ENCODE measurements around the gene CCDC12.

The CCDC12 gene

DNA sequence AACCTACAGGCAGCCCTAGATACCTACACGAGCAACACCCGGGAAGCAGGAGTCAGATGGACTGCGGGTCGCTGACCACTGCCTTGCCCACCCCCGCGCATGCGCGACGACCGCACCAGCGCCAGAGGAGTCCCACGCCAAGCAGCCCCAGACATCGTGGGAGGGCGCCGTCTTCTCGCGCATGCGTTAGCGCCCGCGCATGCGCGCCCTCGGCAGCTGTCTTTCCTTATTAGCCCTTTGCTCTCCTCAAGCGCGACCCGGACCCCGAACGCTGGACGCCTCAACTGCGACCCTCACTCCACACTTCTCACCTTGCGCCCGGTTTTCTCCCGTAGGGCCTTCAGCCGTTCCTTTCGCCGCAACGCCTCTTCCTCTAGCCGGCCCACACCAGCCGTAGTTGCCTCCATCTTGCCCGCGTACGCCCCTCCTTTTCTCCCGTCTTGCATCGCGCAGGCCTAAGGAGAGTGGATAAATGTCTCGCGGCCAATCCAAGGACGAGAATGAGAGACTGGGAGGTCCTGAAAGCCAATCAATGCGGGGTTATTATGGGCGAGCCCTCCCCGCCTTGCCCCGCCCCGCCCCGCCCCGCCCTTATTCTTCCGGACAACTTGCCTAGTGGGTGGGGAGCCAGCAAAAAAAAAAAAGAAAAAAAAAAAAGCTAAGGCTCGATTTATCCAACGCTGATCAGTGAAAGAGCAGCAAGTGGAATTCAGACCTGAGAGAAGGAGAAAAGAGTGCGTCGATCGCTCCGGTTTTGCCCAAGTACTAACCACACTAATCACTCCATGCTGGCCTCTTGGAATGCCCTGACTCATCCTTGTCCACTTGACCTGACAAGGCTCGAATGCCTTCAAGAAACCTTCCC lies at the start of gene CCDC12:
TSS of gene CCDC12 (minus strand) at position 420 of the 865 bp plus-strand sequence. CDS start at position 407, 13 bp downstream.
- peak; percentile 94 for DNase-seq

- no peak for DNase-seq
Observed at GRCh38 chr3:47024932-47025331, 48.4 kb upstream of the CCDC12 start.

GRCh38 chr3:47022641-47023071 lies 46.1 kb upstream of the CCDC12 start:
- DNase-seq = no peak

DNA sequence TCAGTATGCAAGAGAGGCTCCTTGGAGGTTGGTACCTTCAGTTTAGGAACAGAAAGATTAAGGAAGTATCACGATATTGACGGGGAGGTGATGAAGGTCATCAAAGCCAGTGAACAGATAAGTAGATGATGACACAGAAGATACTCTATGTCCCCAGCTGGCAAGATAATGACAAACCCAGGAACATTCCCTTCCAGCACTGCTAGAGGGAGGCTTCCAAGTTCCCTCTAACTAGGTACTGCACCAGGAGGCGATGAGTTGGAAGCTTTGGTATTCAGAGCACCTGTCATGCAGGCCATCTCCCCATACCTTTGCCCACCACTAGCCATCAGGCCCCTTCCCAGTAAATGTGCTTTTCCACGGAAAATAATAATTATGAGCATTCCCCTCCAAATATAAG lies 43.8 kb upstream of the CCDC12 start:
- no peak for DNase-seq

DNA sequence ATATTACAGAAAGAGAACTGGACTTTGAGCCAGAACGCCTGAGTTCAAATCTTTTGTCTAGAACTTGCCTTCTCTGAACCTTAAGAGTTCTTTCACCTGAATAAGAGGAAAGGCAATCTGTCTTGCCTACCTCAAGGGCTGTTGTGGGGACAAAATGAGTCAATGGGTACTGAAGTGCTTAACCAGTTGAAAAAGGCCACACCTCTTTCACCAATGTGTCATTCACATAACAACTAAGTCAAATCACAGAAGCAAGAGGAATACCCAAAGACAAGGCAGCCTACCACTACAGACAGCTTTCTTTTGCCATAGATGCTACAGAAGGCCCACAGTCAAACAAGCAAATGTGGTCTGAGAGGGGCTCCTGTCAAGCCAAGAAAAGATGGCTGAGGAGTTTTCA lies 42.7 kb upstream of the CCDC12 start:
- peak; percentile 28 for DNase-seq

- DNase-seq = no peak
Observed at GRCh38 chr3:47018269-47018611, 41.7 kb upstream of the CCDC12 start.

DNA sequence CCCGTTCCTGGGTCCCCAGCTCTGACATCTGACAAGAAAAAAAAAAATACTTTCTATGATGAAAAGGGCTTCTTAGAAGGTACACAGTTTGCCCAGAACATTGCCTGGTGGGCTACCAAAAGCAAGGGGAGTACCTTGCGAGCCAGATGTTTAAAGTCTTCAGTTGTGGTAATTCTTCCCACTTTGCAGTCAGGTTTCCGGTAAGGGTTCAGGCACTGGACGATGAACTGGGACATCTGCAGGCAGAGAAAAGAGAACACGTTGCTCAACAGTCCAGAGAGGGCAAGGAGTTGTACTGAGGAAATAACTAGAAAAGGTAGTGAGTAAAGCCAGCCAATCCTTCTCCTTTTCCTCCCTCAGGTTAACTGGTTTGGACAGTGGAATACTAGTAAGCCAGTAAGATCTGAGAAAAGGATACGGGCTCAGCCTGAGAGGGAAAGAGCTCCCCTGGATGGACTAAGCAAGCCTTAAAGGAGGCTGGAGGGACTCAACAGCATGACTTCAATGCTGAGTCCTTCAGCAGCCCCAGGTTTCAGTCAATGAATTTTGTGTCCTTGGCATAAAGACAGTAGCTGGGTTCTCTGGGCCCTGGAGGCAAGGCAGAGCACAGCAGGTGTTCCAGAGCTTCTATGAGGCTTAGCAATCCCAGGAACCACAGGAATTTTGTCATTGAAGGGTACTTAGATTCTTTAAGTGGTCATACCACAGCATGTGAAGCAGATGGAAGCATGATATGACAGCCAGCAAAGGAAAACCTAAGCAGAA lies 41.1 kb upstream of the CCDC12 start:
- no peak for DNase-seq

DNA sequence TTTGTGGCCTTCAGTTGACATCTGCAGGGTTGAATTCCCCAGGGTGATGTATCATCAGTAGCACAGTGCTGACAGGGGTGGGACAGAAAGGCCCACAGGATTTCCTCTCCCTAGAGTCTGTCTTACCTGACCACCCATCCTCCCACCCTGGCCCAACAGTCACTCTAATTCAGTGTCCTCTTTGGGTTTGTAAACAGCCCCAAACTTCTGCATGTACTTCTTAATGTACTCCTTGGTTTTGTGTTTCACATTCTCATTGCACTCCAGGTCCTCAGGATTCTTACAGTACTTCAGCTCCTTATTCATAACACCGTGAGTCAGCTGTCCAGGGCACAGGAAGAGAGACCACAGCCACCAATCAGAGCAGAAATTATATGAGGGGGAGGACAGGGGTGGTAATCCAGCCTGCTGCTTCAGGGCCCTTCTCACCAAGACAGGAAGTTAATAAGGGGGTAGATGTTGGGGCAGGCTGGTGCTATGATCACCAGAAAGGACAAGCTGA lies 40.4 kb upstream of the CCDC12 start:
- DNase-seq = peak; percentile 30

DNA sequence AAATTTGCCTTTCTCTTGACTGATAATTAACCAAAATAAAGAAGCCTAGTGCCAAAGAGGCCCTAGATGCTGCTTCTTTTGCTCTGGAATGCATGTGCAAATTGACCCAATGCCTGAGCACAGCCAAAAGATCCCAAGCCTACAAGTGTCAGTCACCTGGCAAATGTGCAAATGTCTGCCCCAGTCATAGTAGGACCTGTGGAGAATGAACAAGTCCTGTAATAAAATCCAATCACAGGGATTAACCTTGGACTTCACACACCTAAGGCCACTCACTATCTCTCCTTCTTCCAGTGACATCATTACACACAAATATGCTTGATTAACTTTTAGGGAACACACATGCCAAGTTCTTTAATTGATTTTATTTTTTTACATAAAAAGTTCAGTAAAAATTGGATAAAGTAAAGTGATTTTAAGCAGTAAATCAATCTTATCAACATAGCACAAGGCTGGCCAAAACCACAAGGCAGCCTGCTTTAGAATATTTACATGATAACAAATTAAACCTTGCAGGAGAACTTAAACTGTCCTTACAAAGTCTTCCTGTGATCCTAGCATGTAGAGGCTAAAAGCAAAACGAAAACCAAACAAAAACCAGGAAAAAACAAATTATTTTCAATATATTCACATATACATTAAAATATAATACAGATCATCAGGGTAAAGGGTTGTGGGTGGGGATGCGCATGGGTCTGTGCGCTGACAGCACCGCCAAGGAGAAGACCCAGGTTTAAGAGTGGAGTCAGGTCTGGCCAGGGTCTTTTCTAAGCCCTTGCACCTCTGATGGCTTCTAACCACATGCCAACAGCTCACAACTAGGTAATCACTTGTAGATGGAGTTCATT lies 39.8 kb upstream of the CCDC12 start:
- DNase-seq = no peak

DNA sequence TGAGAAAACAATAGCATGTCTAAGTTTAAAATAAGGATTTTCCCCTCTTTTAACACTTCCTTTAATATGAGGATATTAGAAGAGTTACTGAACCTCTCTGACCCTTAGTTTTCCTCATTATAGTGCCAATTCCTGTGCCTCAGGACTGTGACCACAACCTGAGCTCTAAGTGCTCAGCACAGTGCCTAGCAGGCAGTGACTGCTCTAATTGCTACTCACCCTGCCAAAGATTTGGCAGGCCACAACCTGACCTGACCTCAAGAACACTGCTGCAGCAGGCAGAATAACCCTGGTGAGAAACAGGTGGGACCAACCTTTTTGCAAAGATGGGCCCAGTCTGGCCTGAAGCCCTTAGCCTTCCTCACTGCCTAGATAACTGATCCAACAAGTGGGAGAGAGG lies 38.6 kb upstream of the CCDC12 start:
- no peak for DNase-seq

DNA sequence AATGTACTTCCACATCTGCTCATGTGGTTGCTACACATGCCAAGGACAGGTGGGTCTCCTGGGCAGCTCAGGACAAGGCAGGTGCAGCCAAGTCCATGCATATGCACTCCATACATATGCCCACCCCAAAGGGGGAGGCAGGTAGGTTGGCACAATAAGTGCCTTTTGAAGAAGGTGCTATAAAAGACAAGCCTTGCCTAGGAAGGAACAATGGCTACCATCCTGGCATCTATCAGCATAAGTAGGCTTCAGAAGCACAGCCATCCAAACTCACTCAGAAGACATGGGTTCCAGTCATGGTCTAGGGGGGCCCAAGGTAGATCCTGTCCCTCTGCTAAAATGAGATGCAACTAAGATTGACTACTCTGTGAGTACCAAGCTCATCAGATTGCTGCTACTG lies 37.5 kb upstream of the CCDC12 start:
- no peak for DNase-seq

- DNase-seq = no peak
Observed at GRCh38 chr3:47013231-47013630, 36.7 kb upstream of the CCDC12 start.

- DNase-seq = no peak
Observed at GRCh38 chr3:47012342-47013230, 36.0 kb upstream of the CCDC12 start.

DNA sequence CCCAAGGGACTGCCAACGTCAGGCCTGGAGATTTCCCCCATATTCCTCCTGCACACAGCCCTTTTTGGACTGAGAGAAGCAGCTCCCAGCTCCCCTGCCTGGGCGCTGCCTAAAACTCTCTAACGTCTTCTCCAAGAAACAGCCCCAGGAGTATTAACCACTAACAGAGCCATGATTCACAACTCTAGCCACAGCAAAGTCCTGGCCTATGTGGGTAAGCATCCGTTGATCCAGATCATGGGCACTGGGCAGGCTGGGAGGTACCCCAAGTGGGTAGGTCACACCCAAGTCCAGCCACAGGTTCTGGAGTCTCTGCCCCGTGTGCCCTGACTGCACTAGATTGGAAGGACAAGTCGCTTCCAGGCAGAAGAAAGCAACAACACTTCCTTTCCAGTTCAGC lies 34.8 kb upstream of the CCDC12 start:
- no peak for DNase-seq

DNA sequence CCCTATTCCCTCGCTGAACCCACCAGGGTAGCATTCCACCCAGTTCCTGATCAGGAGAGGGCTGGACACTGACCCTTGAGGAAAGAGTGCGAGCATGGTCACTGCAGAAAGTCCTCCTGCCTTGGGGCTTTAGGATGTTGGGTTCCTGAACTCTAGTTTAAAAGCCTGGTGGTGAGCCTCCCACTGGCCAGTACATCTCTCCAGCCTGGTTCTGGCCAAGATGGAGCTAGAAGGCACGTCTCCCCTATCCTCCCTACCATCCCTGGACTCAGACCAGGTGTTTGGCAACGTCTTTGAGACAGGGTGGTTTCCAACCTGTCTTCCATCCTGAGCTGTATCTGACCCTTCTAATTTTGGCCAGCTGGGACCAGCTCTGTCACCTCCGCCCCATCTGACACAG lies 34.4 kb upstream of the CCDC12 start:
- DNase-seq = no peak

- no peak for DNase-seq
Observed at GRCh38 chr3:47010111-47010712, 33.7 kb upstream of the CCDC12 start.

GRCh38 chr3:47009225-47010110 lies 32.9 kb upstream of the CCDC12 start:
- DNase-seq = peak; percentile 38

- no peak for DNase-seq
Observed at GRCh38 chr3:47008851-47009224, 32.3 kb upstream of the CCDC12 start.

- DNase-seq = no peak
Observed at GRCh38 chr3:47008234-47008796, 31.8 kb upstream of the CCDC12 start.

Data from activated naive CD4-positive, alpha-beta T cell treated with Interleukin-2 at 50 U/mL for 16 hours (primary cell).